Type B pancreatic cell (in vitro differentiated cells): ENCODE data around the gene YPEL5. TPM values are rescaled to one million over a fixed set of nuclear protein-coding genes. Genes with fewer than 3 reads are reported as not detected.
"Not testable (repeated sequence)": the region's sequence is repeated elsewhere in the genome, so short reads cannot be mapped to it uniquely, and the experiment has no call there.

Experiments used
- DNase-seq: peaks from one replicate; pipeline ENCODE4 v3.0.0; 2021; ENCODE audit warnings: mixed read lengths; ENCODE audit not compliant: unreplicated experiment; ENCODE audit errors: extremely low spot score
- H3K27ac Mint-ChIP-seq: 2 replicates; pipeline ENCODE4 v1.8.0; 2021; ENCODE audit warnings: mild to moderate bottlenecking, mixed read lengths
- H3K27me3 Mint-ChIP-seq: 2 replicates; pipeline ENCODE4 v1.8.0; 2021; ENCODE audit warnings: mixed read lengths
- H3K36me3 Mint-ChIP-seq: 2 replicates; pipeline ENCODE4 v1.8.0; 2021; ENCODE audit warnings: mixed read lengths
- H3K4me1 Mint-ChIP-seq: one replicate; pipeline ENCODE4 v1.8.0; 2021; ENCODE audit warnings: mixed read lengths; ENCODE audit not compliant: unreplicated experiment
- H3K4me3 Mint-ChIP-seq: 2 replicates; pipeline ENCODE4 v1.8.0; 2021; ENCODE audit warnings: mild to moderate bottlenecking, mixed read lengths
- H3K9me3 Mint-ChIP-seq: 2 replicates; pipeline ENCODE4 v1.8.0; 2021; ENCODE audit warnings: mixed read lengths
- CTCF ChIP-seq: fragments of 200-600 bp; sonication (generic); conservative IDR thresholded peaks from 2 replicates; pipeline ENCODE4 v1.5.0; 2021; ENCODE audit warnings: antibody characterized with exemption, mild to moderate bottlenecking
- total RNA-seq: library from RNA; stranded (reverse); gene quantifications from 2 replicates; pipeline ENCODE4 v1.2.1, GENCODE V29; 2021; ENCODE audit warnings: low replicate concordance

Gene YPEL5
- total RNA-seq, 1 donor from 2014 or later, result 55.0 TPM

GRCh38 chr2:30141136-30141535 lies 5.7 kb upstream of the YPEL5 start:
- no peak overlapping the region for H3K27ac Mint-ChIP-seq
- no peaks in the 10 kb centered on the region for H3K36me3 Mint-ChIP-seq
- H3K27me3 Mint-ChIP-seq, result peaks cover 12% of the 10 kb centered on the region
- no peaks in the 10 kb centered on the region for H3K9me3 Mint-ChIP-seq
- H3K4me1 Mint-ChIP-seq, result peaks cover 6% of the 10 kb centered on the region
- no peak overlapping the region for H3K4me3 Mint-ChIP-seq
- TF ChIP-seq CTCF, result no peak
- no peak for DNase-seq

GRCh38 chr2:30144260-30144659 lies 2.5 kb upstream of the YPEL5 start:
- peaks cover 9% of the 10 kb centered on the region for H3K27me3 Mint-ChIP-seq
- H3K36me3 Mint-ChIP-seq, result peaks cover 6% of the 10 kb centered on the region
- H3K4me1 Mint-ChIP-seq, result peaks cover 18% of the 10 kb centered on the region
- H3K9me3 Mint-ChIP-seq, result no peaks in the 10 kb centered on the region
- DNase-seq, result no peak
- H3K27ac Mint-ChIP-seq, result no peak overlapping the region
- H3K4me3 Mint-ChIP-seq, result no peak overlapping the region
- no peak for TF ChIP-seq CTCF

GRCh38 chr2:30144951-30145350 lies 1.9 kb upstream of the YPEL5 start:
- peak overlapping the region; percentile 81 for H3K27ac Mint-ChIP-seq
- H3K9me3 Mint-ChIP-seq, result not testable (repeated sequence)

GRCh38 chr2:30145826-30146336 lies 926 bp upstream of the YPEL5 start:
- Mint-ChIP-seq H3K9me3 (no peaks in the 10 kb centered on the region), H3K27ac (peak overlapping the region; percentile 98)
- no peak for TF ChIP-seq CTCF

More at GRCh38 chr2:30144951-30145350, 1.9 kb upstream of the YPEL5 start:
- Mint-ChIP-seq H3K4me3 (peak overlapping the region; percentile 7), H3K4me1 (peaks cover 25% of the 10 kb centered on the region)
- not testable (repeated sequence) for DNase-seq, H3K27me3 Mint-ChIP-seq, H3K36me3 Mint-ChIP-seq

GRCh38 chr2:30147196-30147714 lies 448 bp downstream of the YPEL5 start:
- no peak overlapping the region for H3K27ac Mint-ChIP-seq
- no peaks in the 10 kb centered on the region for H3K9me3 Mint-ChIP-seq
- peaks cover 14% of the 10 kb centered on the region for H3K36me3 Mint-ChIP-seq
- TF ChIP-seq CTCF, result no peak
- peaks cover 39% of the 10 kb centered on the region for H3K4me1 Mint-ChIP-seq
- H3K4me3 Mint-ChIP-seq, result peak overlapping the region; percentile 83
- peak; percentile 70 for DNase-seq
- peaks cover 4% of the 10 kb centered on the region for H3K27me3 Mint-ChIP-seq

More at GRCh38 chr2:30145826-30146336, 926 bp upstream of the YPEL5 start:
- Mint-ChIP-seq H3K36me3 (peaks cover 9% of the 10 kb centered on the region), H3K4me1 (peaks cover 35% of the 10 kb centered on the region), H3K4me3 (peak overlapping the region; percentile 88), H3K27me3 (peaks cover 9% of the 10 kb centered on the region)
- no peak for DNase-seq

- peaks cover 39% of the 10 kb centered on the region for H3K4me1 Mint-ChIP-seq
- peak; percentile 89 for DNase-seq
- TF ChIP-seq CTCF, result peak; percentile 60
- no peaks in the 10 kb centered on the region for H3K9me3 Mint-ChIP-seq
- peak overlapping the region; percentile 83 for H3K4me3 Mint-ChIP-seq
- peaks cover 17% of the 10 kb centered on the region for H3K36me3 Mint-ChIP-seq
- peak overlapping the region; percentile 82 for H3K27ac Mint-ChIP-seq
- H3K27me3 Mint-ChIP-seq, result peaks cover 4% of the 10 kb centered on the region
Observed at GRCh38 chr2:30147715-30148610, 1.2 kb downstream of the YPEL5 start.
